GM18502 (cell line): Measurements from ENCODE around the gene GIGYF1.
A peak's percentile ranks its signal among the peaks of the same experiment; 100 is the strongest.
"Not testable (repeated sequence)": the region's sequence is repeated elsewhere in the genome, so short reads cannot be mapped to it uniquely, and the experiment has no call there.

ENCODE experiments used
- ATAC-seq: cut with Tn5 transposase; IDR thresholded peaks from one replicate; pipeline ENCODE4 v1.9.1; 2021; ENCODE audit warnings: mild to moderate bottlenecking; ENCODE audit not compliant: unreplicated experiment, poor library complexity

Gene GIGYF1, protein sequence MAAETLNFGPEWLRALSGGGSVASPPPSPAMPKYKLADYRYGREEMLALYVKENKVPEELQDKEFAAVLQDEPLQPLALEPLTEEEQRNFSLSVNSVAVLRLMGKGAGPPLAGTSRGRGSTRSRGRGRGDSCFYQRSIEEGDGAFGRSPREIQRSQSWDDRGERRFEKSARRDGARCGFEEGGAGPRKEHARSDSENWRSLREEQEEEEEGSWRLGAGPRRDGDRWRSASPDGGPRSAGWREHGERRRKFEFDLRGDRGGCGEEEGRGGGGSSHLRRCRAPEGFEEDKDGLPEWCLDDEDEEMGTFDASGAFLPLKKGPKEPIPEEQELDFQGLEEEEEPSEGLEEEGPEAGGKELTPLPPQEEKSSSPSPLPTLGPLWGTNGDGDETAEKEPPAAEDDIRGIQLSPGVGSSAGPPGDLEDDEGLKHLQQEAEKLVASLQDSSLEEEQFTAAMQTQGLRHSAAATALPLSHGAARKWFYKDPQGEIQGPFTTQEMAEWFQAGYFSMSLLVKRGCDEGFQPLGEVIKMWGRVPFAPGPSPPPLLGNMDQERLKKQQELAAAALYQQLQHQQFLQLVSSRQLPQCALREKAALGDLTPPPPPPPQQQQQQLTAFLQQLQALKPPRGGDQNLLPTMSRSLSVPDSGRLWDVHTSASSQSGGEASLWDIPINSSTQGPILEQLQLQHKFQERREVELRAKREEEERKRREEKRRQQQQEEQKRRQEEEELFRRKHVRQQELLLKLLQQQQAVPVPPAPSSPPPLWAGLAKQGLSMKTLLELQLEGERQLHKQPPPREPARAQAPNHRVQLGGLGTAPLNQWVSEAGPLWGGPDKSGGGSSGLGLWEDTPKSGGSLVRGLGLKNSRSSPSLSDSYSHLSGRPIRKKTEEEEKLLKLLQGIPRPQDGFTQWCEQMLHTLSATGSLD (N-terminal part only)

DNA sequence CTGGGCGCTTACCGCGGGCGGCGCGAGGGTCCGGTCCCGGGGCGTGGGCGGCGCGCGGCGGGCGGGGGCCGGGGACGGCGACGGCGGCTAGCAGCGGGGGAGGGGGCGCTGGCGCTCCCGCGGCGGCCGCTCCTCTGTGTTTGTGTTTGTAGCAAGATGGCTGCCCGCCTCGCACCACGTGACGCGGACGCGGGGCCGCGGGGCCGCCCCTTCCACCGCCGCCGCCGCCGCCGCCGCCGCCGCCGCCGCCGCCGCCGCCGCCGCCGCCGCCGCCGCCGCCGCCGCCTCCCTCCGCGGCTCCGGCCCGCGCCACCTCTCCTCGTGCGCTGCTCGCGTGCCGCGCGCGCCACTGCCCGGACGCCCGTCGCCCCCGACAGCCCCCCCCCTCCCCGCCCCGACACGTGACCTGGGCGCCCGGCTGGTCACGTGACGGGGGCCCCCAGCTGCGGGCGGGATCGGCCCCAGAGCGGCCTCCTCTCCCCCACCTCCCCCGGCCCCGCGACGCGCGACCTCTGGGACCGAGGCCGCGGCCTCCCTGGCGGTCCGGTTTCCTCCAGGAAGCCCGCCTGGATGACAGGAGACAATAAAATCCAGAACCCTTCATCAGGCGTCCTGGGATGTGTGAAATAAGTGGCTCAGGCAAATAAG is at the start of gene GIGYF1:
Gene GIGYF1, minus strand, starts transcription at position 153 of the 648 bp plus-strand sequence. CDS start 6,012 bp downstream, outside the sequence.
- peak; percentile 40 for ATAC-seq

DNA sequence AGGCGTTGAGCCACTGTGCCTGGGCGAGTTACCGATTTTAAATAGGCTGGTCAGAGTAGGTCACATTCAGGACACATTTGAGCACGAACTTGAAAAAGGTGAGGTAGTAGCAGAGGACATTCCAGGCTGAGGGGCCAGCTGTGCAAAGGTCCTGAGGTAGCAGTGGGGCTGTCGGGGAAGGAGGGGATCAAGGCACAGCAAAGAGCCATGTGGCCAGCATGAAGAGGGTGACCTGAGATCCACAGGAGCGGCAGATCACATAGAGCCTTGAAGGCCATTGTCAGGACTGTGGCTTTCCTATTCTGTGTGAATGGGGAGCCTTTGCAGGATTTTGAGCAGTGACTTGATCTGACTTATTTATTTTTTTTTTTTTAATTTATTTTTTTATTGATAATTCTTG is 45.9 kb upstream of the GIGYF1 start:
- no peak for ATAC-seq

DNA sequence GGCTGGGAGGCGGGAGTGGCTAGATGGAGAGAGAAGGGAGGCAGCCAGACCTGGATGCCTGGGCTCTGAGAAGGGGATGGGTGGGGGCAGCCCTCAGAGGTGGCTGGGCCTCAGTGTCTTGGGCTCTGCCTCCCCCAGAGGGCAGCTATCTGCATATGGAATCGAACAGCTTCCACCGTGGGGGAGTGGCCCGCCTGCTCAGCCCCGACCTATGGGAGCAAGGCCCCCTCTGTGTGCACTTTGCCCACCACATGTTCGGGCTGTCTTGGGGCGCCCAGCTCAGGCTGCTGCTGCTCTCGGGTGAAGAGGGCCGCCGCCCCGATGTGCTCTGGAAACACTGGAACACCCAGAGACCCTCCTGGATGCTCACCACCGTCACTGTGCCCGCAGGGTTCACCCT is 42.6 kb upstream of the GIGYF1 start:
- no peak for ATAC-seq

DNA sequence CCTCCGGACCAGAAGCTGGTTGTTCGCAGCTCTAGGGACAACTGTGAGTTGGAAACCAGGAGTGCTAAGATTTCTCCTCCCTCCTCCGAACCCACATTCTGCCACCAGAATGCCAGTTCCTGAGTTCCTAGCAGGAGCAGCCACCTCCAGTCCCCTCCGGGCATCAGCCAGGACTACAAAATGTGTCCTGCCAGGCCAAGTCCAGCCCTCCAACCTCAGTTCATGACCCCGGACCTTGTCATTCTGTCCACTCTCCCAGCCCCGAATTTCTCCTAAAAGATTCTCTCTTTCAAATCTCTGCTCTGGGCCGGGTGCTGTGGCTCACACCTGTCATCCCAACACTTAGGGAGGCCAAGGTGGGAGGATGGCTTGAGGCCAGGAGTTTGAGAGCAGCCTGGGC is 41.7 kb upstream of the GIGYF1 start:
- ATAC-seq: no peak

DNA sequence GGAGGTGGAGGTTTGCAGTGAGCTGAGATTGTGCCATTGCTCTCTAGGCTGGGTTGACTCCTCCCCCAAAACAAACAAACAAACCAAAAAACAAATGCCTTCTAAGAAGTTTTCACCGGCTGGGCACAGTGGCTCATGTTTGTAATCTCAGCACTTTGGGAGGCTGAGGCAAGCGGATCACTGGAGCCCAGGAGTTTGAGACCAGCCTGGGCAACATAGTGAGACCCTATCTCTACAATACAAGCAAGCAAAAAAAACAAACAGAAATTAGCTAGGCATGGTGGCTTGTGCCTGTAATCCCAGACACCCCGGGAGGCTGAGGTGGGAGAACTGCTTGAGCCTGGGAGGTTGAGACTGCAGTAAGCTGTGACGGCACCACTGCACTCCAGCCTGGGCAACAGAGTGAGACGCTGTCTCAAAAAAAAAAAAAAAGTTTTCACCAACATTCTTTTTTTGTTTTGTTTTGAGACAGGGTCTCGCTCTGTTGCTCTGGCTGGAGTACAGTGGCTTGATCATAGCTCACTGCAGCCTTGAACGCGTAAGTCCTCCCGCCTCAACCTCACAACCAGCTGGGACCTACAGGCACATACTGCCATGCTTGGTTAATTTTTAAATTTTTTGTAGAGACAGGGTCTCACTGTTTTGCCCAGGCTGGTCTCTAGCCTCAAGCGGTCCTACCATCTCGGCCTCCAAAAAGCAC is 38.0 kb upstream of the GIGYF1 start:
- ATAC-seq: no peak

DNA sequence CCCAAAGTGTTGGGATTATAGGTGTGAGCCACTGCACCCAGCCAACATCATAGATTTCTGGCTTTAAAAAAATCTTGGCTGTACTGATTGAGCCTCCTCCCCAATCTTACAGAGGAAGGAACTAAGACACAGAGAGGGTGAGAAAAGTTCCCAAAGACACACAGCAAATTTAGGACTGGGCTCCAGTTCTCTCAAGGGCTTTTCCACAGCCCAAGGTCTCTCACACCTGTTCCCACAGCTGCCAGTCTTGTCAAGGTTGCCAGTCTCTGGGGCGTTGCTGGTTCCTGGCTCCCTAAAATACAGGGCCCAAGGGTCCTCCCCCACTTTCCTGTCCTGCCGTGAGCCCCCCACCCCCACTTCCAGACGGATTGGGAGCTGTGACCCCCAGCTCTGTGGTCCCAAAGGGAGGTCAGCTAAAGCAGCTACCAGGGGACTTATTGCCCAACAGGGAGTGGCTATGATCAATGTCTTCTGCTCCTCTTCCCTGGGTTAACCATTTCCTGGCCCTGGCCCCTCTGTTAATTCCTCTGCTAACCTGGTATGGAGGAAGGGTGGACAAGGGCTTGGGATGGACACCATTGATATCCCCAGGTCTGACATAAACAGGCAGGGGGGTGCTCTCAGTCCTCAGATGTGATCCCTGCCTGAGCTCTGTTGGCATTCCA is 36.2 kb upstream of the GIGYF1 start:
- no peak for ATAC-seq

DNA sequence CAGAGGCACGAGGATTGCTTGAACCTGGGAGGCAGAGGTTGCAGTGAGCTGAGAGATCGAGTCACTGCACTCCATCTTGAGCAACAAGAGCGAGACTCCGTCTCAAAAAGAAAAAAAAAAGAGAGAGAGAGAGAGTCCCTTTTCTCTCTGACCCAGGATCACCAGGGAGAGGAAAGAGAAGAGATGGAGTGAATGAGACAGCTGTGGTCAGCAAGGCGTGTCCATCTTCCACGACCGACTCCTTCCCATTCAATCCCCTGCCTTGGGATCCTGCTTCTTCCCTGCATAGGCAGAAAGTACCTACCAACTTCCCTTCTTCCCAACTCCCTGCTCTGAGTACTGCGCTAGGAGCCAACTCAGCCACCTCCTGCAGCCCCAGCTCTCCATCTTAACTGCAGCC is 34.1 kb upstream of the GIGYF1 start:
- no peak for ATAC-seq

DNA sequence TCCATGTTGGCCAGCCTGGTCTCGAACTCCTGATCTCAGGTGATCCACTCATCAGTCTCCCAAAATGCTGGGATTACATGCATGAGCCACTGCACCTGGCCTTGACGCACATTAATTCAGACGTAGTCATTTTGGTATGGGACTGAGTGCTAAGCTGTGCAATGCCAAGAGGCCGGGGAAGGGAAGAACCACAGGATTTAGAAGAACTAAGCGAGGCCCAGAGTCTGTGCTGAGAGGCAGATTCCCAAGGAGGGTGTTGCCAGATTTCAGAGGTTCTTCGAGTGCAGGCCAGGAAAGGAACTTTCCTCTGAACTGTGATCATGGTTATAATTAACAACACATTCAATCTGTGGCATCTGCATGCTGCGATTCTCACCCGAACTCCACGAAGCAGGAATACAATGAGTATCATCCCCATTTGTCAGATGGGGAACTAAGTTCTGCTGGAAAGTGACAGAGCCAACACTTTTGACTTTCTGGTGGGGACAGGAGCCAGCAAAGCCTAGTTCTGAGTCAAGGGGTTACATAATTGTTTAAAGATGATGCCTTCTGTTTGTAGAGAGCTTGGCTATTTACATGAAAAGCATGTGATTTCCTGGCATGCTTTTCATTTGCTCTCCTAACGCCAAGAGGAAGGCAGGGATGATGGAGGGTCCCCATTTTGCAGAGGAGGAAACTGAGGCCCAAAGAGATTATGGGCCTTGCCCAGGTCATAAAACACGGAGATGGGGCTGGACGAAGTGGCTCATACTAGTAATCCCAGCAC is 33.1 kb upstream of the GIGYF1 start:
- no peak for ATAC-seq

DNA sequence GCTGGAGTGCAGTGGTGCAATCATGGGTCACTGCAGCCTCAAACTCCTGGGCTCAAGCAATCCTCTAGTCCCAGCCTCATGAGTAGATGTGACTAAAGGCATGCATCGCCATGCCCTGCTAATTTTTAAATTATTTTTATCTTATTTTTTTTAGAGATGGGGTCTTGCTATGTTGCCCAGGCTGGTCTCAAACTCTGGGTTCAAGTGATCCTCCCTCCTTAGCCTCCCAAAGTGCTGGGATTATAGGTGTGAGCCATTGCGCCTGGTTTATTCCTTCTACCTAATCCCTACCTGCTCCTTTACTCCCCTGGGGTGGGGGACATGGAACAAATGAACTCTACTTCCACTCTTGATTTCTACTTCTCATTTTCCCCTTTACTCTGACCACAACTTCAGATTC is 30.3 kb upstream of the GIGYF1 start:
- not testable (repeated sequence) for ATAC-seq

DNA sequence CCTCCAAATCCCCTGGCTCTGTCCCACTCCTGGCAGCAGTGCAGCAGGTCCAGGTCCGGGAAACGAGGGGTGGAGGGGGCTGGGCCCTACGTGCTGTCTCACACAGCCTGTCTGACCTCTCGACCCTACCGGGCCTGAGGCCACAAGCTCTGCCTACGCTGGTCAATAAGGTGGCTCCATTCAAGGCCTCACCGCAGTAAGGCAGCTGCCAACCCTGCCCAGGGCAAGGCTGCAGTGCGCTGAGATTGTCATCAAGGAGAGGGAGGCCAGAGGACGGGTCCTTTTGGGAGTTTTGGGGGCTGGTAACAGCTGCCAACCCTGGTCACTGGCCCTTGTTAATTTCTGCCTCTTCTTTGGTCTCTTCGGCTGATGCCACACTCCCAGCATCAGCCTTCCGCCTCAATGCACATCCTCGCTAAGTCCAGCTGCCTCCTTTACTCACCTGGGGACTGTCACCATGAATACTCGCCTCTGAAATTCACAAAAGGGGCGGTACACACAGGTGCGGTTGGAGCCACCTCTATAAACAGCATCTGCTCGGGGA is 29.8 kb upstream of the GIGYF1 start:
- no peak for ATAC-seq

DNA sequence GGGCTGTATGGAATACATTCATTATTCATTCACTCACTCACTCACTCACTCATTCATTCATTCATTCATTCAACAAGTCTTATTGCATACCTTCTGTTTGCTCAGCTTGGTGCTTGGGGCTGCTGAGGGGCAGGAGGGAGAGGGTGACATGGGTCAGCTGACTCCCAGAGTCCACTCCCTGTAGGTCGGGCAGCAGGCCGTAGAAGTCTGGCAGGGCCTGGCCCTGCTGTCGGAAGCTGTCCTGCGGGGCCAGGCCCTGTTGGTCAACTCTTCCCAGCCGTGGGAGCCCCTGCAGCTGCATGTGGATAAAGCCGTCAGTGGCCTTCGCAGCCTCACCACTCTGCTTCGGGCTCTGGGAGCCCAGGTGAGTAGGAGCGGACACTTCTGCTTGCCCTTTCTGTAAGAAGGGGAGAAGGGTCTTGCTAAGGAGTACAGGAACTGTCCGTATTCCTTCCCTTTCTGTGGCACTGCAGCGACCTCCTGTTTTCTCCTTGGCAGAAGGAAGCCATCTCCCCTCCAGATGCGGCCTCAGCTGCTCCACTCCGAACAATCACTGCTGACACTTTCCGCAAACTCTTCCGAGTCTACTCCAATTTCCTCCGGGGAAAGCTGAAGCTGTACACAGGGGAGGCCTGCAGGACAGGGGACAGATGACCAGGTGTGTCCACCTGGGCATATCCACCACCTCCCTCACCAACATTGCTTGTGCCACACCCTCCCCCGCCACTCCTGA is 28.6 kb upstream of the GIGYF1 start:
- ATAC-seq: no peak

DNA sequence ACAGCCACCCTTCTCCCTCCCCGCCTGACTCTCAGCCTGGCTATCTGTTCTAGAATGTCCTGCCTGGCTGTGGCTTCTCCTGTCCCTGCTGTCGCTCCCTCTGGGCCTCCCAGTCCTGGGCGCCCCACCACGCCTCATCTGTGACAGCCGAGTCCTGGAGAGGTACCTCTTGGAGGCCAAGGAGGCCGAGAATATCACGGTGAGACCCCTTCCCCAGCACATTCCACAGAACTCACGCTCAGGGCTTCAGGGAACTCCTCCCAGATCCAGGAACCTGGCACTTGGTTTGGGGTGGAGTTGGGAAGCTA is 27.4 kb upstream of the GIGYF1 start:
- no peak for ATAC-seq

DNA sequence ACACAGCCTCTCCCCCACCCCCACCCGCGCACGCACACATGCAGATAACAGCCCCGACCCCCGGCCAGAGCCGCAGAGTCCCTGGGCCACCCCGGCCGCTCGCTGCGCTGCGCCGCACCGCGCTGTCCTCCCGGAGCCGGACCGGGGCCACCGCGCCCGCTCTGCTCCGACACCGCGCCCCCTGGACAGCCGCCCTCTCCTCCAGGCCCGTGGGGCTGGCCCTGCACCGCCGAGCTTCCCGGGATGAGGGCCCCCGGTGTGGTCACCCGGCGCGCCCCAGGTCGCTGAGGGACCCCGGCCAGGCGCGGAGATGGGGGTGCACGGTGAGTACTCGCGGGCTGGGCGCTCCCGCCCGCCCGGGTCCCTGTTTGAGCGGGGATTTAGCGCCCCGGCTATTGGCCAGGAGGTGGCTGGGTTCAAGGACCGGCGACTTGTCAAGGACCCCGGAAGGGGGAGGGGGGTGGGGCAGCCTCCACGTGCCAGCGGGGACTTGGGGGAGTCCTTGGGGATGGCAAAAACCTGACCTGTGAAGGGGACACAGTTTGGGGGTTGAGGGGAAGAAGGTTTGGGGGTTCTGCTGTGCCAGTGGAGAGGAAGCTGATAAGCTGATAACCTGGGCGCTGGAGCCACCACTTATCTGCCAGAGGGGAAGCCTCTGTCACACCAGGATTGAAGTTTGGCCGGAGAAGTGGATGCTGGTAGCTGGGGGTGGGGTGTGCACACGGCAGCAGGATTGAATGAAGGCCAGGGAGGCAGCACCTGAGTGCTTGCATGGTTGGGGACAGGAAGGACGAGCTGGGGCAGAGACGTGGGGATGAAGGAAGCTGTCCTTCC is 26.8 kb upstream of the GIGYF1 start:
- ATAC-seq: no peak

DNA sequence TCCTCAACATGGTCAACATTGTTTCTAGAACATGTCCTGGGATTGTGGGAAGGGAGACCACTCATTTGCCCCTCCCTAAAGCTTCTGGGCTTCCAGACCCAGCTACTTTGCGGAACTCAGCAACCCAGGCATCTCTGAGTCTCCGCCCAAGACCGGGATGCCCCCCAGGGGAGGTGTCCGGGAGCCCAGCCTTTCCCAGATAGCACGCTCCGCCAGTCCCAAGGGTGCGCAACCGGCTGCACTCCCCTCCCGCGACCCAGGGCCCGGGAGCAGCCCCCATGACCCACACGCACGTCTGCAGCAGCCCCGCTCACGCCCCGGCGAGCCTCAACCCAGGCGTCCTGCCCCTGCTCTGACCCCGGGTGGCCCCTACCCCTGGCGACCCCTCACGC is 26.2 kb upstream of the GIGYF1 start, which contains the start of gene EPO:
Gene EPO, plus strand, starts transcription at position 190 of the 392 bp plus-strand sequence. CDS start 513 bp downstream, outside the sequence.
- ATAC-seq: no peak

DNA sequence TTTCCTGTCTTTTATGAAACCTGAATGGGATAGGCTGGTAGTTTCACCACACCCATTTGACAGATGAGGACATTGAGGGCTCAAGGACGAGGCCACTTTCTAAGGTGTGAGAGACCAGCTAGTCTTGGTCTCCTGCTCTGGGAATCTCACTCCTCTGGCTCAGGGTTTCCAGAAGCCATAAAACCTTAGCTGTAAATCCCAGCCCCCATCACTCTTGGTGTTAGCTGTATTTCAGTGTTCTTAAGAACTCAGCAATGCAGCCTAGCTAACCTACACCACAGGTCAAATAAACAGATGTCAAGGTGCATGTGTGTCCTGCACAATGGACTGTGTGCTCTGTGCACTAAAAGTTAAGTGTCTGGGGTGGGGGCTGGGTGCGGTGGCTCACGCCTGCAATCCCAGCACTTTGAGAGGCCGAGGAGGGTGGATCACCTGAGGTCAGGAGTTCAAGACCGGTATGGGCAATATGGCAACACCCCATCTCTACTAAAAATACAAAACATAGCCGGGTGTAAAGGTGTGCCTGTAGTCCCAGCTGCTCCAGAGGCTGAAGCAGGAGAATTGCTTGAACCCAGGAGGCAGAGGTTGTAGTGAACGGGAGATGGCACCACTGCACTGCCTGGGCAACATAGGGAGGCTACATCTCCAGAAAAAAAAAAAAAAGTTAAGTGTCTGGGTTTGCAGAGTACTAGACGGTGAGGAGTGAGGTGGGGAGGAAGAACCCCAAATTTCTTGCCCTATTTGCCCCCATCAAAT is 25.7 kb upstream of the GIGYF1 start:
- ATAC-seq: no peak

DNA sequence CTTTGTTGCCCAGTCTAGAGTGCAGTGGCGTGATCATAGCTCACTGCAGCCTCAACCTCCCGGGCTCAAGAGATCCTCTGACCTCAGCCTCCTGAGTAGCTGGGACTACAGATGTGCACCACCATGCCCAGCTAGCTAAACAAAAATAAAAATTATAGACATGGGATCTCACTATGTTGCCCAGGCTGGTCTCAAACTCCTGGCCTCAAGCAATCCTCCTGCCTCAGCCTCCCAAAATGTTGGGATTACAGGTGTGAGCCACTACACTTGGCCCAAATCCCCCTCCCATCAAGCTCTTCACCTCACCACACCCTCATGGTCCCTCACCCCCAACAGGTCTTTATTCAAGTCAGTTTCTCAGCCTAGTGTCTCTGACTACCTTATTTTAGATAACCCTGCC is 23.0 kb upstream of the GIGYF1 start:
- ATAC-seq: not testable (repeated sequence)

DNA sequence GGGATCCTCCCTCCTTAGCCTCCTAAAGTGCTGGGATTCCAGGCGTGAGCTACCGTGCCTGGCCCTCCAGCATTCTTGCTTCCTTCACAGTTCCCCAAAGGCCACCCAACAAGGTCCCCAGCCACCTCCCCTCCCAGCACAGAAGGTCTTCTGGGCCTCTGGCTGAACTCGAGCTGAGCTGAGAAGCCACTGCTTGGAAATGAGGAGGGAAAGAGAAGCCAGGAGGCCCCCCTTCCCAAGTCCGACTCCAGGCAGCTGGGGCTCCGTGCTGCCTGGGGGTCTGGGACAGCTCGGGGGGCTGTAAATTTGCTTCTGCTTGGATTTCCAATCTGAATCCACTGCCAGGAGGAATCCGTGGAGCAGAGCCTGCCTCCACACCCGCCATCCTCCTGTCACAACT is 20.7 kb upstream of the GIGYF1 start:
- no peak for ATAC-seq
